Suppressor macrophage treated with lipopolysaccharide for 1 hour (primary cell): ENCODE results near the gene ALLC.
"Not testable (repeated sequence)": the region's sequence is repeated elsewhere in the genome, so short reads cannot be mapped to it uniquely, and the experiment has no call there.

Experiments used
- DNase-seq, 3 donors: peaks; one replicate each; pipeline ENCODE4 v3.0.0-alpha.2; 2020 to 2022

ALLC gene

GRCh38 chr2:3626812-3627499 is 31.0 kb upstream of the ALLC start:
- no peak for DNase-seq

GRCh38 chr2:3627500-3628100 is 30.4 kb upstream of the ALLC start:
- no peak for DNase-seq

GRCh38 chr2:3628241-3628679 is 29.7 kb upstream of the ALLC start:
- no peak for DNase-seq

GRCh38 chr2:3628800-3629199 is 29.2 kb upstream of the ALLC start:
- DNase-seq: no peak

GRCh38 chr2:3630631-3631030 is 27.4 kb upstream of the ALLC start:
- DNase-seq: no peak

GRCh38 chr2:3631161-3631850 is 26.7 kb upstream of the ALLC start:
- no peak for DNase-seq

- no peak for DNase-seq
These were observed 25.9 kb upstream of the ALLC start for GRCh38 chr2:3631851-3632659.

- DNase-seq: no peak
These were observed 24.7 kb upstream of the ALLC start for GRCh38 chr2:3633089-3633981.

- DNase-seq: no peak
These were observed 23.9 kb upstream of the ALLC start for GRCh38 chr2:3633982-3634595.

- DNase-seq: no peak
These were observed 23.3 kb upstream of the ALLC start for GRCh38 chr2:3634596-3635121.

GRCh38 chr2:3635171-3635974 is 22.6 kb upstream of the ALLC start:
- DNase-seq: no peak

GRCh38 chr2:3635975-3636327 is 22.0 kb upstream of the ALLC start:
- not testable (repeated sequence) for DNase-seq

- no peak for DNase-seq
These were observed 21.3 kb upstream of the ALLC start for GRCh38 chr2:3636586-3637310.

GRCh38 chr2:3637311-3637675 is 20.7 kb upstream of the ALLC start:
- no peak for DNase-seq

GRCh38 chr2:3637692-3638455 is 20.1 kb upstream of the ALLC start:
- DNase-seq: no peak

GRCh38 chr2:3638456-3638810 is 19.6 kb upstream of the ALLC start:
- no peak for DNase-seq

- DNase-seq: no peak
These were observed 18.9 kb upstream of the ALLC start for GRCh38 chr2:3639015-3639630.

- DNase-seq: no peak
These were observed 18.3 kb upstream of the ALLC start for GRCh38 chr2:3639653-3640052.

- no peak for DNase-seq
These were observed 16.8 kb upstream of the ALLC start for GRCh38 chr2:3641181-3641580.
